Neutrophil (primary cell): ENCODE measurements around the gene ZNRF2.

Experiments
- H3K27ac ChIP-seq: fragments of 200-600 bp; sonication (generic); 2 replicates; pipeline ENCODE4 v1.5.1; 2016; ENCODE audit warnings: mild to moderate bottlenecking, moderate library complexity
- H3K27me3 ChIP-seq: fragments of 200-600 bp; sonication (generic); 2 replicates; pipeline ENCODE4 v1.6.0; 2016; ENCODE audit warnings: mild to moderate bottlenecking
- H3K36me3 ChIP-seq: fragments of 200-600 bp; sonication (generic); 2 replicates; pipeline ENCODE4 v1.5.1; 2017
- H3K4me1 ChIP-seq, 2 experiments: fragments of 200-600 bp in 1 of 2; sonication (generic) in 1 of 2; 1 replicate in 1 of 2; 2 replicates in 1 of 2; pipeline versions ENCODE4 v1.5.1 to v1.6.1; 2013 to 2016; ENCODE audit warnings: low read depth in 1 of 2, low read length in 1 of 2, mild to moderate bottlenecking in 1 of 2, moderate library complexity in 1 of 2; ENCODE audit not compliant: control insufficient read depth in 1 of 2, insufficient read depth in 1 of 2
- H3K4me3 ChIP-seq, 2 experiments: fragments of 200-600 bp in 1 of 2; sonication (generic) in 1 of 2; 1 replicate in 1 of 2; 2 replicates in 1 of 2; pipeline ENCODE4 v1.5.1; 2013 to 2016; ENCODE audit warnings: low read depth in 1 of 2, low read length in 1 of 2, mild to moderate bottlenecking in 1 of 2, moderate library complexity in 1 of 2
- H3K9me3 ChIP-seq: fragments of 200-600 bp; sonication (generic); 2 replicates; pipeline ENCODE4 v1.5.1; 2016
- CTCF ChIP-seq: fragments of 200-600 bp; sonication (generic); IDR thresholded peaks from 2 replicates; pipeline ENCODE4 v1.5.1; 2016; ENCODE audit warnings: antibody characterized with exemption

Gene ZNRF2

GRCh38 chr7:30312178-30312577, 27.8 kb downstream of the ZNRF2 start:
- no peaks in the 10 kb centered on the region for H3K27me3 ChIP-seq
- H3K4me1 ChIP-seq, result peaks cover 10% of the 10 kb centered on the region in 2 experiments
- no peaks in the 10 kb centered on the region for H3K36me3 ChIP-seq
- H3K27ac ChIP-seq, result no peak overlapping the region
- TF ChIP-seq CTCF, result no peak
- no peak overlapping the region for H3K4me3 ChIP-seq
- no peaks in the 10 kb centered on the region for H3K9me3 ChIP-seq

GRCh38 chr7:30313348-30313747, 29.0 kb downstream of the ZNRF2 start:
- TF ChIP-seq CTCF, result no peak
- Histone ChIP-seq H3K36me3 (no peaks in the 10 kb centered on the region), H3K4me1 (peaks cover 11 to 16% of the 10 kb centered on the region in 2 experiments), H3K9me3 (no peaks in the 10 kb centered on the region), H3K27me3 (no peaks in the 10 kb centered on the region), H3K4me3 (no peak overlapping the region), H3K27ac (no peak overlapping the region)

- no peak overlapping the region for H3K4me3 ChIP-seq
- H3K36me3 ChIP-seq, result no peaks in the 10 kb centered on the region
- no peak for TF ChIP-seq CTCF
- peaks cover 11 to 16% of the 10 kb centered on the region in 2 experiments for H3K4me1 ChIP-seq
- H3K27ac ChIP-seq, result no peak overlapping the region
- no peaks in the 10 kb centered on the region for H3K27me3 ChIP-seq
- no peaks in the 10 kb centered on the region for H3K9me3 ChIP-seq
Observed at GRCh38 chr7:30313793-30314192, 29.4 kb downstream of the ZNRF2 start.

- Histone ChIP-seq H3K36me3 (no peaks in the 10 kb centered on the region), H3K27me3 (no peaks in the 10 kb centered on the region), H3K9me3 (no peaks in the 10 kb centered on the region), H3K4me3 (no peak overlapping the region), H3K4me1 (peaks cover 11 to 16% of the 10 kb centered on the region in 2 experiments), H3K27ac (no peak overlapping the region)
- no peak for TF ChIP-seq CTCF
Observed at GRCh38 chr7:30315589-30315988, 31.2 kb downstream of the ZNRF2 start.

GRCh38 chr7:30320392-30320791, 36.0 kb downstream of the ZNRF2 start:
- Histone ChIP-seq H3K36me3 (no peaks in the 10 kb centered on the region), H3K4me3 (no peak overlapping the region), H3K4me1 (peaks cover 29 to 37% of the 10 kb centered on the region in 2 experiments), H3K27ac (no peak overlapping the region), H3K27me3 (no peaks in the 10 kb centered on the region), H3K9me3 (no peaks in the 10 kb centered on the region)
- no peak for TF ChIP-seq CTCF
